Glutamatergic neuron (in vitro differentiated cells): ENCODE data around the gene TMPRSS3. TPM values are rescaled to one million over a fixed set of nuclear protein-coding genes. Genes with fewer than 3 reads are reported as not detected.

ENCODE experiments used
- DNase-seq: peaks from one replicate; pipeline ENCODE4 v3.0.0; 2022
- H3K27ac Mint-ChIP-seq: one replicate; pipeline ENCODE4 v1.8.0; 2020; ENCODE audit warnings: mild to moderate bottlenecking, mixed read lengths, inconsistent platforms; ENCODE audit not compliant: unreplicated experiment
- H3K27me3 Mint-ChIP-seq: one replicate; pipeline ENCODE4 v1.8.0; 2020; ENCODE audit warnings: mild to moderate bottlenecking, moderate library complexity, mixed read lengths, inconsistent platforms; ENCODE audit not compliant: unreplicated experiment
- H3K36me3 Mint-ChIP-seq: one replicate; pipeline ENCODE4 v1.8.0; 2020; ENCODE audit warnings: mild to moderate bottlenecking, mixed read lengths, inconsistent platforms; ENCODE audit not compliant: unreplicated experiment
- H3K4me1 Mint-ChIP-seq: one replicate; pipeline ENCODE4 v1.8.0; 2020; ENCODE audit warnings: mild to moderate bottlenecking, low read depth, mixed read lengths, inconsistent platforms; ENCODE audit not compliant: unreplicated experiment
- H3K4me3 Mint-ChIP-seq: one replicate; pipeline ENCODE4 v1.8.0; 2020; ENCODE audit warnings: mild to moderate bottlenecking, mixed read lengths, inconsistent platforms; ENCODE audit not compliant: unreplicated experiment
- H3K9me3 Mint-ChIP-seq: one replicate; pipeline ENCODE4 v1.8.0; 2020; ENCODE audit warnings: mild to moderate bottlenecking, moderate library complexity, mixed read lengths, inconsistent platforms; ENCODE audit not compliant: unreplicated experiment
- CTCF ChIP-seq: fragments of 200-600 bp; sonication (generic); IDR thresholded peaks from one replicate; pipeline ENCODE4 v1.5.0; 2021; ENCODE audit not compliant: partially characterized antibody, unreplicated experiment
- total RNA-seq: library from RNA; stranded (reverse); fragmentation: NEBNext Ultra II Directional; extraction: Animal tissue kit (Norgen Biotek cat#: 25700); gene quantifications from one replicate; pipeline ENCODE4 v1.2.1, GENCODE V29; 2021; ENCODE audit not compliant: unreplicated experiment

TMPRSS3 gene
- total RNA-seq, 1 donor from 2014 or later: 0.71 TPM

GRCh38 chr21:42350318-42350910, 45.4 kb downstream of the TMPRSS3 start:
- no peak for DNase-seq
- TF ChIP-seq CTCF: no peak
- H3K27ac Mint-ChIP-seq: no peak overlapping the region
- peaks cover 3% of the 10 kb centered on the region for H3K4me1 Mint-ChIP-seq
- H3K36me3 Mint-ChIP-seq: peaks cover 31% of the 10 kb centered on the region
- H3K4me3 Mint-ChIP-seq: no peak overlapping the region
- H3K27me3 Mint-ChIP-seq: peaks cover 3% of the 10 kb centered on the region
- peaks cover 6% of the 10 kb centered on the region for H3K9me3 Mint-ChIP-seq

GRCh38 chr21:42349420-42350317, 46.2 kb downstream of the TMPRSS3 start:
- Mint-ChIP-seq H3K27me3 (peaks cover 3% of the 10 kb centered on the region), H3K4me3 (no peak overlapping the region), H3K4me1 (peaks cover 3% of the 10 kb centered on the region), H3K36me3 (peaks cover 23% of the 10 kb centered on the region), H3K9me3 (peaks cover 8% of the 10 kb centered on the region), H3K27ac (no peak overlapping the region)
- DNase-seq: no peak
- no peak for TF ChIP-seq CTCF

GRCh38 chr21:42348762-42349161, 47.1 kb downstream of the TMPRSS3 start:
- peaks cover 14% of the 10 kb centered on the region for H3K36me3 Mint-ChIP-seq
- no peak overlapping the region for H3K27ac Mint-ChIP-seq
- H3K27me3 Mint-ChIP-seq: peaks cover 3% of the 10 kb centered on the region
- no peak for TF ChIP-seq CTCF
- peaks cover 8% of the 10 kb centered on the region for H3K9me3 Mint-ChIP-seq
- H3K4me3 Mint-ChIP-seq: no peak overlapping the region
- DNase-seq: no peak
- peaks cover 3% of the 10 kb centered on the region for H3K4me1 Mint-ChIP-seq

GRCh38 chr21:42347601-42348327, 48.1 kb downstream of the TMPRSS3 start:
- DNase-seq: no peak
- Mint-ChIP-seq H3K9me3 (peaks cover 8% of the 10 kb centered on the region), H3K4me1 (peaks cover 3% of the 10 kb centered on the region), H3K4me3 (no peak overlapping the region), H3K36me3 (peaks cover 4% of the 10 kb centered on the region), H3K27me3 (no peaks in the 10 kb centered on the region), H3K27ac (no peak overlapping the region)
- TF ChIP-seq CTCF: no peak
